ENCODE data around the gene MEGF11. TPM values are rescaled to one million over a fixed set of nuclear protein-coding genes. Genes with fewer than 3 reads are reported as not detected.

MEGF11 gene
- polyA plus RNA-seq, 6 donors from 2014 or later: 1.00 TPM; not detected in 5

DNA sequence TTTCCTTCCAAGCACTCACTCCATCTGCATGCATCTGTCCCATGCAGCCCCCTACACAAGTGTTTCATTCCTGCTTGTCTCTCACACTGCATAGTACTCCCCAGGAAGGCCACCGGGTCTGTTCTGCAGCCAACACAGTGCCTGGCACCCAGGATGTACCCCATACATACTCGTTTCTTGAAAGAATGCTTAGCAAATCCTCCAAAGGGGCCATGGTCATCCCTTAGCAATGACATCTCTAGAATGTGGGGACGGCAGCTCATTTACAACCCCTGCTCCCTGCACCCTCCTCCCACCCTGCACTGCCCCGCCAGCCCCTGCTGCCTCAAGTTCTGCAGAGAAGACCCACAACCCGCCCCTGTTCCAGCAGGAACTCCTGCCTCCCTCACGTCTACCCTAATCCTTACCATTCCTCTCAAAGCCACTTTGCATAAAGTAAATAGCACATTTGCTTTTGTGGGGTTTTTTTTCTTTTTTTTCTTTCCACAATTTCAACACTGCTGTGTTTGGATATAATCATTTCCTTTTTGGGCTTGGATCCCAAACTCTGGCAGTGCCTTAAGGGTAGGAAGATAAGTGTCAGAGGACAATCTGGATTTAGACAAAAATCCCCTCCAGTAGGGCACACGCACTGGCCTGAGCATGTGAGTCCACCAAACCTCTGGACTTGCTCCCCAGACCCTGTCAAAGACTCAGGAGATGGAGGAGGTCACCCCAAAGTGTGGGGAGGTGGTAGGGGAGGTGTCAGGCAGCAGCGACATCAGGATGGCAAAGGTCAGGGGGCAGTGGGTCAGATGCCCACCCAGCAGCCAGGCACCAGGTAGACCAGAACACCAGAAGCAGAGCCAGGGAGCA is 68.4 kb downstream of the MEGF11 start:
- H3K27ac Mint-ChIP-seq: peak overlapping the region in 1 of 6 donors; percentile 62
- no peaks in the 10 kb centered on the region for H3K36me3 Mint-ChIP-seq
- H3K4me1 Mint-ChIP-seq: peaks cover 0 to 5% (median 5%) of the 10 kb centered on the region in 3 donors
- H3K9me3 Mint-ChIP-seq: peaks cover 0 to 2% (median 0%) of the 10 kb centered on the region in 7 donors
- H3K27me3 Mint-ChIP-seq: peaks cover 0 to 37% (median 22%) of the 10 kb centered on the region in 3 donors
- DNase-seq: no peak
- ATAC-seq (ENCODE audit: low read depth in 2 of 2): no peak
- no peak overlapping the region for H3K4me3 Mint-ChIP-seq

- DNase-seq (no peak), ATAC-seq (ENCODE audit: low read depth in 2 of 2) (no peak)
- peaks cover 0 to 10% (median 5%) of the 10 kb centered on the region in 3 donors for H3K4me1 Mint-ChIP-seq
- no peaks in the 10 kb centered on the region for H3K36me3 Mint-ChIP-seq
- no peak overlapping the region for H3K4me3 Mint-ChIP-seq
- peaks cover 0 to 37% (median 22%) of the 10 kb centered on the region in 3 donors for H3K27me3 Mint-ChIP-seq
- no peak overlapping the region for H3K27ac Mint-ChIP-seq
- H3K9me3 Mint-ChIP-seq: peaks cover 0 to 2% (median 0%) of the 10 kb centered on the region in 7 donors
Measured at GRCh38 chr15:66184492-66184891, 69.1 kb downstream of the MEGF11 start.

- Mint-ChIP-seq H3K27me3 (peaks cover 5 to 40% (median 22%) of the 10 kb centered on the region in 3 donors), H3K4me1 (peaks cover 9 to 32% (median 26%) of the 10 kb centered on the region in 3 donors), H3K27ac (no peak overlapping the region), H3K36me3 (no peaks in the 10 kb centered on the region), H3K4me3 (no peak overlapping the region), H3K9me3 (peaks cover 0 to 2% (median 0%) of the 10 kb centered on the region in 7 donors)
- ATAC-seq (ENCODE audit: low read depth in 2 of 2) (no peak), DNase-seq (no peak)
Measured at GRCh38 chr15:66180531-66181097, 72.9 kb downstream of the MEGF11 start.

- DNase-seq: no peak
- Mint-ChIP-seq H3K9me3 (no peaks in the 10 kb centered on the region), H3K27ac (peak overlapping the region in 4 of 6 donors; percentile 61 to 87 (median 80)), H3K36me3 (no peaks in the 10 kb centered on the region), H3K27me3 (peaks cover 5 to 22% (median 7%) of the 10 kb centered on the region in 3 donors), H3K4me3 (peak overlapping the region in 5 of 8 donors; percentile 28 to 84 (median 51)), H3K4me1 (peaks cover 9 to 44% (median 26%) of the 10 kb centered on the region in 3 donors)
- ATAC-seq (ENCODE audit: low read depth in 2 of 2): no peak
Measured at GRCh38 chr15:66178531-66178910, 75.0 kb downstream of the MEGF11 start.

DNA sequence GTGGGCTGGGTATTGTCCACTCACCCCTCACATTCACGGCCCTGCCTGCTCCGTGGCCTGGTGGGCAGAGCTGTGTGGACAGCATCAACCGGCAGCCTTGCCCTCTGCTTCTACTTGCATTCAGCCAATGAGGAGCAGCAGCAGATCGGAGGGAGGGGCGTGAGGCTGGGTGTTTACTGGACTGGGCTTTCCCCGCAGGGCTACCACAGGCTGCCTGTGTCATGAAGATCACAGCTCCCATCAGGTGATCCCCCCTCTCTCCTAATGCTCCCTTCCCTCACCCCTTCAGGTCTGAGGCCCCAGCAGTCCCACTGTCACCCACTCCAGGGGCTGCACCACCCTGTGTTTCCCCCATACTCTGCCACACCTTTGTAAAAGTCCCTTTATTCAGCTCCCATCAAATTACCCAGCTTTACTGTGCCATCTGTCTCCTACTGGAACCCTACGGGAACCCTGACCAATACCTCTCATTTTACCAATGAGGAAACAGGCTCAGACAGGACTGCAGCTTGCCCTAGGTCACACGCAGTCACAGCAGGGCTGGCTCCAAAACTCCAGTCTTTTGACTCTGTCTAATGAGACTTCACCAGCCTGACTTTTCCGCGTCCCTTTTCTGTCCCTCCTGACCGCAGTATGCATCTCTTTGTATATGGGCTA is 81.1 kb downstream of the MEGF11 start:
- Mint-ChIP-seq H3K9me3 (no peaks in the 10 kb centered on the region), H3K36me3 (no peaks in the 10 kb centered on the region), H3K4me3 (no peak overlapping the region), H3K27ac (no peak overlapping the region), H3K27me3 (peaks cover 0 to 18% (median 6%) of the 10 kb centered on the region in 3 donors), H3K4me1 (peaks cover 0 to 15% (median 4%) of the 10 kb centered on the region in 3 donors)
- ATAC-seq (ENCODE audit: low read depth in 2 of 2) (no peak), DNase-seq (no peak)

GRCh38 chr15:66171841-66172240 is 81.7 kb downstream of the MEGF11 start:
- Mint-ChIP-seq H3K4me1 (peaks cover 0 to 15% (median 1%) of the 10 kb centered on the region in 3 donors), H3K9me3 (no peaks in the 10 kb centered on the region), H3K27ac (no peak overlapping the region), H3K36me3 (no peaks in the 10 kb centered on the region), H3K27me3 (peaks cover 0 to 18% (median 6%) of the 10 kb centered on the region in 3 donors), H3K4me3 (no peak overlapping the region)
- DNase-seq (no peak), ATAC-seq (ENCODE audit: low read depth in 2 of 2) (no peak)

GRCh38 chr15:66170716-66171115 is 82.8 kb downstream of the MEGF11 start:
- Mint-ChIP-seq H3K4me3 (no peak overlapping the region), H3K9me3 (no peaks in the 10 kb centered on the region), H3K36me3 (no peaks in the 10 kb centered on the region), H3K27me3 (peaks cover 0 to 25% (median 6%) of the 10 kb centered on the region in 3 donors), H3K4me1 (peaks cover 0 to 13% (median 1%) of the 10 kb centered on the region in 3 donors), H3K27ac (no peak overlapping the region)
- ATAC-seq (ENCODE audit: low read depth in 2 of 2) (no peak), DNase-seq (no peak)

DNA sequence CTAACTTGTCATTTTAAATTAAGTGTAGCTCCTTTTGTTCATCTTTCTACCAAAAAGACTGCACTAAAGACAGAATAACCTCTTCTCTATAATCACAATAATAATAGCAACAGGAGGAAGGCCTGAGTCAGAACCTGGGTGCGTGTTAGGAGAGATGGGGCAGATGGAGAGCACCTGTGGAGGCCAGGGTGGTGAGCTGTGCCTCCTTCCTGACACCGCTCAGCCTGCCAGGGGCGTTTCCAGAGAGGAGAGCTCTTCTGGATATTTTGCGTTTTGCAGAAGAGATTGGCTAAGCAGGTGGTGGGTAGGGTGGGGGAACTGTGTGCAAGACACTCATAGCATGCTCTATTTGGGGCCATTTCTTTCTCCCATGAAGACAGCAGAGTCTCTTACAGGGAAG is 83.5 kb downstream of the MEGF11 start:
- H3K4me3 Mint-ChIP-seq: no peak overlapping the region
- peak overlapping the region in 2 of 6 donors; percentile 16 to 60 for H3K27ac Mint-ChIP-seq
- no peaks in the 10 kb centered on the region for H3K36me3 Mint-ChIP-seq
- ATAC-seq (ENCODE audit: low read depth in 2 of 2) (no peak), DNase-seq (no peak)
- H3K27me3 Mint-ChIP-seq: peaks cover 0 to 25% (median 6%) of the 10 kb centered on the region in 3 donors
- H3K4me1 Mint-ChIP-seq: peaks cover 0 to 6% (median 0%) of the 10 kb centered on the region in 3 donors
- H3K9me3 Mint-ChIP-seq: no peaks in the 10 kb centered on the region

DNA sequence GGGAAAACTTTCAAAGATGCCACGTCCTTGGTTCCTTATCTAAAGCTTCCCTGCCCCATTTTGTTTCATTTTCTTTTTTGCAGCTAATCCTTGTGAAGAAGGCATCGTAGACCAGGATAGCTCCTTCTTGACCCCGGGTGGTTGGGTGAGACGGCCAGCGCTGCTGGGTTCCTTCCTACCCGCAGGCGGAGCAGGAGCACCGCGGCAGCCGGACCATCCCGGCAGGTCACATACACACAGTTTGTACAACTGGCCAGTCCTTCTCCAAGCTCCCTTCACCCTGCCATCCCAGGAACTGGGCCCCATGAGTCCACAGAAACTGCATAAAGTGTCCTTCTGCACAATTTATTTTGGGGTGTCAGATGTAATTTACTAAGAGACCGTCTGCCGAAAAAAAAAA is 83.9 kb downstream of the MEGF11 start:
- Mint-ChIP-seq H3K36me3 (no peaks in the 10 kb centered on the region), H3K4me3 (no peak overlapping the region), H3K9me3 (no peaks in the 10 kb centered on the region), H3K27me3 (peaks cover 0 to 25% (median 6%) of the 10 kb centered on the region in 3 donors), H3K4me1 (peaks cover 0 to 2% (median 0%) of the 10 kb centered on the region in 3 donors), H3K27ac (peak overlapping the region in 2 of 6 donors; percentile 47 to 60)
- DNase-seq (no peak), ATAC-seq (ENCODE audit: low read depth in 2 of 2) (no peak)

GRCh38 chr15:66169023-66169422 is 84.5 kb downstream of the MEGF11 start:
- Mint-ChIP-seq H3K36me3 (no peaks in the 10 kb centered on the region), H3K27ac (no peak overlapping the region), H3K4me3 (no peak overlapping the region), H3K27me3 (peaks cover 0 to 25% (median 6%) of the 10 kb centered on the region in 3 donors), H3K9me3 (no peaks in the 10 kb centered on the region), H3K4me1 (no peaks in the 10 kb centered on the region)
- DNase-seq (no peak), ATAC-seq (ENCODE audit: low read depth in 2 of 2) (peak in 1 of 2 donors; percentile 51)

- peaks cover 0 to 23% (median 4%) of the 10 kb centered on the region in 3 donors for H3K27me3 Mint-ChIP-seq
- H3K4me3 Mint-ChIP-seq: no peak overlapping the region
- no peaks in the 10 kb centered on the region for H3K9me3 Mint-ChIP-seq
- H3K27ac Mint-ChIP-seq: no peak overlapping the region
- DNase-seq (no peak), ATAC-seq (ENCODE audit: low read depth in 2 of 2) (no peak)
- H3K36me3 Mint-ChIP-seq: no peaks in the 10 kb centered on the region
- no peaks in the 10 kb centered on the region for H3K4me1 Mint-ChIP-seq
Measured at GRCh38 chr15:66167854-66168253, 85.7 kb downstream of the MEGF11 start.

- H3K36me3 Mint-ChIP-seq: no peaks in the 10 kb centered on the region
- ATAC-seq (ENCODE audit: low read depth in 2 of 2): no peak
- no peak overlapping the region for H3K4me3 Mint-ChIP-seq
- peak overlapping the region in 1 of 6 donors; percentile 7 for H3K27ac Mint-ChIP-seq
- DNase-seq: no peak
- H3K27me3 Mint-ChIP-seq: peaks cover 0 to 6% (median 0%) of the 10 kb centered on the region in 3 donors
- peaks cover 0 to 3% (median 0%) of the 10 kb centered on the region in 7 donors for H3K9me3 Mint-ChIP-seq
- no peaks in the 10 kb centered on the region for H3K4me1 Mint-ChIP-seq
Measured at GRCh38 chr15:66165856-66166255, 87.7 kb downstream of the MEGF11 start.

- Mint-ChIP-seq H3K9me3 (peaks cover 0 to 3% (median 0%) of the 10 kb centered on the region in 7 donors), H3K4me3 (no peak overlapping the region), H3K4me1 (no peaks in the 10 kb centered on the region), H3K36me3 (no peaks in the 10 kb centered on the region), H3K27ac (no peak overlapping the region), H3K27me3 (peaks cover 0 to 6% (median 0%) of the 10 kb centered on the region in 3 donors)
- DNase-seq (no peak), ATAC-seq (ENCODE audit: low read depth in 2 of 2) (no peak)
Measured at GRCh38 chr15:66164788-66165187, 88.8 kb downstream of the MEGF11 start.
